Activated CD4-positive, CD25-positive, alpha-beta regulatory T cell (primary cell): ENCODE results near the gene ELANE.

Experiments
- DNase-seq, 4 experiments: peaks; one replicate each; lab custom pipeline; 2025; lab: John Stamatoyannopoulos, UW

Gene ELANE

GRCh38 chr19:852136-853013, at the start of gene ELANE:
TSS of gene ELANE (plus strand) at chr19:852303. CDS start at chr19:852329, 26 bp downstream.
- no peak for DNase-seq

GRCh38 chr19:802498-803098, 49.5 kb upstream of the ELANE start:
- no peak for DNase-seq

- DNase-seq, result no peak
Observed at GRCh38 chr19:803099-803561, 49.0 kb upstream of the ELANE start.

GRCh38 chr19:803686-804418, 48.3 kb upstream of the ELANE start:
- no peak for DNase-seq

GRCh38 chr19:804419-805165, 47.5 kb upstream of the ELANE start:
- no peak for DNase-seq

- no peak for DNase-seq
Observed at GRCh38 chr19:805166-805551, 46.9 kb upstream of the ELANE start.

- DNase-seq, result no peak
Observed at GRCh38 chr19:805600-806550, 46.2 kb upstream of the ELANE start.

- DNase-seq, result no peak
Observed at GRCh38 chr19:806815-807421, 45.2 kb upstream of the ELANE start.

- DNase-seq, result no peak
Observed at GRCh38 chr19:807627-808422, 44.3 kb upstream of the ELANE start.

- no peak for DNase-seq
Observed at GRCh38 chr19:808423-808775, 43.7 kb upstream of the ELANE start.

- DNase-seq, result no peak
Observed at GRCh38 chr19:810077-810855, 41.8 kb upstream of the ELANE start.

GRCh38 chr19:810883-811489, 41.1 kb upstream of the ELANE start:
- no peak for DNase-seq

GRCh38 chr19:811506-812048, 40.5 kb upstream of the ELANE start:
- no peak for DNase-seq

- no peak for DNase-seq
Observed at GRCh38 chr19:812049-812746, 39.9 kb upstream of the ELANE start.

GRCh38 chr19:812747-813218, 39.3 kb upstream of the ELANE start:
- DNase-seq, result no peak

- DNase-seq, result no peak
Observed at GRCh38 chr19:813219-814151, 38.6 kb upstream of the ELANE start.
